ENCODE measurements around the gene WDR62. TPM values are rescaled to one million over a fixed set of nuclear protein-coding genes. Genes with fewer than 3 reads are reported as not detected.

The WDR62 gene
- total and polyA plus RNA-seq, 2 donors (not counting 3 experiments of a cell fraction or from before 2014, with no cell fraction given) = 8.0 to 13.4 TPM

DNA sequence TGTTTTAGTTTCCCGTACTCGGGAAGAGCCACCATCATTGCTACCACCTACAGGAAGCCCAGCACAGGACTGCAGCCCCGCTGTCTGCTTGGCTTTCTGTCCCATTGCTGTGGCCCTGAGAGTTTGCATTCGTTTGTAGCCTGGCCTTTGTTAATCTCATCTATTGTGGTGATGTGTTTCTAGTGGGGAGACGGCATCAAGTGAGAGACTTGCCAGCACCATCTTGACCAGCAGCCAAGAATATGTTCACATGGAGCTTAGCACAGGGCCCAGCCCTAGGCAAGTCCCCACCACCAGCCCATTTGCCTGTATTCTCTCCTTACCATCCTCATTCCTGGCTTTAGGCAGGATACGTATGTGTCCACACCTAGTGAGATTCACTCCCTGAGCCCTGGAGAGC is 39.0 kb downstream of the WDR62 start:
- H3K9me3 ChIP-seq (replicated peaks; ENCODE audit: control insufficient read depth, insufficient read depth, low read length) = no peaks in the 10 kb centered on the region
- H3K27ac ChIP-seq (ENCODE audit: insufficient read depth, low read depth, low read length) = no peak overlapping the region
- TF ChIP-seq FOS (IDR thresholded peaks at IDR 0.05; ENCODE audit: borderline replicate concordance, insufficient read depth, low read length) = no peak
- no peak for TF ChIP-seq EZH2 (IDR thresholded peaks at IDR 0.05; ENCODE audit: borderline replicate concordance, low read depth, low read length, severe bottlenecking)
- no peak for TF ChIP-seq GATA2 (IDR thresholded peaks at IDR 0.05; ENCODE audit: insufficient read depth, insufficient read length, low read depth, low read length)
- no peak for TF ChIP-seq JUN (IDR thresholded peaks at IDR 0.05; ENCODE audit: borderline replicate concordance, insufficient read depth, insufficient read length, low read depth)
- TF ChIP-seq, protein P1, sequence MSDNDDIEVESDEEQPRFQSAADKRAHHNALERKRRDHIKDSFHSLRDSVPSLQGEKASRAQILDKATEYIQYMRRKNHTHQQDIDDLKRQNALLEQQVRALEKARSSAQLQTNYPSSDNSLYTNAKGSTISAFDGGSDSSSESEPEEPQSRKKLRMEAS (IDR thresholded peaks at IDR 0.05; ENCODE audit: insufficient read depth, insufficient read length) = no peak
- no peak for TF ChIP-seq POLR2A (IDR thresholded peaks at IDR 0.05; ENCODE audit: low read depth, low read length)
- no peak for TF ChIP-seq POLR2AphosphoS5 (IDR thresholded peaks at IDR 0.05; ENCODE audit: insufficient read depth, low read depth, low read length)
- TF ChIP-seq, protein P2, sequence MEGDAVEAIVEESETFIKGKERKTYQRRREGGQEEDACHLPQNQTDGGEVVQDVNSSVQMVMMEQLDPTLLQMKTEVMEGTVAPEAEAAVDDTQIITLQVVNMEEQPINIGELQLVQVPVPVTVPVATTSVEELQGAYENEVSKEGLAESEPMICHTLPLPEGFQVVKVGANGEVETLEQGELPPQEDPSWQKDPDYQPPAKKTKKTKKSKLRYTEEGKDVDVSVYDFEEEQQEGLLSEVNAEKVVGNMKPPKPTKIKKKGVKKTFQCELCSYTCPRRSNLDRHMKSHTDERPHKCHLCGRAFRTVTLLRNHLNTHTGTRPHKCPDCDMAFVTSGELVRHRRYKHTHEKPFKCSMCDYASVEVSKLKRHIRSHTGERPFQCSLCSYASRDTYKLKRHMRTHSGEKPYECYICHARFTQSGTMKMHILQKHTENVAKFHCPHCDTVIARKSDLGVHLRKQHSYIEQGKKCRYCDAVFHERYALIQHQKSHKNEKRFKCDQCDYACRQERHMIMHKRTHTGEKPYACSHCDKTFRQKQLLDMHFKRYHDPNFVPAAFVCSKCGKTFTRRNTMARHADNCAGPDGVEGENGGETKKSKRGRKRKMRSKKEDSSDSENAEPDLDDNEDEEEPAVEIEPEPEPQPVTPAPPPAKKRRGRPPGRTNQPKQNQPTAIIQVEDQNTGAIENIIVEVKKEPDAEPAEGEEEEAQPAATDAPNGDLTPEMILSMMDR (IDR thresholded peaks at IDR 0.05; ENCODE audit: extremely low read depth in 1 of 2, insufficient read depth in 1 of 2, low read depth in 1 of 2, low read length in 2 of 2) = no peak
- TF ChIP-seq MYC (IDR thresholded peaks at IDR 0.05; ENCODE audit: low read depth, low read length) = no peak
- BruUV-seq (replicated peaks) = no TSS peak
- POLR2A ChIA-PET = no interaction called here
- dilution Hi-C loops (cut with MboI; ENCODE audit: extremely low pct_ligation_motif_present, low sequenced_read_pairs) (no loop called here), intact Hi-C loops (cut with micrococcal nuclease) (no loop called here)
- CTCF ChIA-PET = no interaction called here
- no peaks in the 10 kb centered on the region for H3K4me1 ChIP-seq (ENCODE audit: control insufficient read depth, extremely low read depth, insufficient read depth, low read length)
- H3K4me3 ChIP-seq (replicated peaks in 1 of 3; ENCODE audit: insufficient read depth in 1 of 3, low read depth in 1 of 3, low read length in 3 of 3) = no peak overlapping the region
- H2AFZ ChIP-seq (ENCODE audit: low read depth, low read length) = no peak overlapping the region
- no peak overlapping the region for H3K9ac ChIP-seq (replicated peaks; ENCODE audit: extremely low read depth, insufficient read depth, low read length)
- DNase-seq (ENCODE audit: low read depth, low spot score) (no peak), FAIRE-seq (no peak)
- peaks cover 3% of the 10 kb centered on the region in 2 experiments for H3K36me3 ChIP-seq (ENCODE audit: control insufficient read depth in 2 of 2, extremely low read depth in 1 of 2, insufficient read depth in 2 of 2, low read length in 2 of 2)
- H3K27me3 ChIP-seq (ENCODE audit: control insufficient read depth in 2 of 2, insufficient read depth in 2 of 2, low read length in 2 of 2) = no peaks in the 10 kb centered on the region
- H4K20me1 ChIP-seq (replicated peaks; ENCODE audit: control insufficient read depth, extremely low read depth, insufficient read depth, low read length) = no peaks in the 10 kb centered on the region
- H3K4me2 ChIP-seq (ENCODE audit: insufficient read depth, low read length) = no peak overlapping the region
- no peaks in the 10 kb centered on the region for H3K9me1 ChIP-seq (replicated peaks; ENCODE audit: control insufficient read depth, extremely low read depth, insufficient read depth, low read length)
- H3K79me2 ChIP-seq (ENCODE audit: control insufficient read depth, insufficient read depth, low read length) = no peaks in the 10 kb centered on the region

All from endothelial cell of umbilical vein (primary cell).